Stimulated activated CD8-positive, alpha-beta memory T cell treated with anti-CD3 and anti-CD28 coated beads, Interleukin-15, amount 100 ng/mL, for 4 hours (primary cell): ENCODE data around the gene ZNF76.
A peak's percentile ranks its signal among the peaks of the same experiment; 100 is the strongest.

ENCODE experiments used
- DNase-seq, 2 donors: peaks; one replicate each; pipeline ENCODE4 v3.0.0-alpha.2; 2020; ENCODE audit warnings: low read depth in 2 of 2

ZNF76 gene

GRCh38 chr6:35259194-35259947 lies at the start of gene ZNF76:
Gene ZNF76 (plus strand): TSS chr6:35259735. CDS start chr6:35281152, 21,417 bp downstream.
- DNase-seq: peak; percentile 78 to 82

DNA sequence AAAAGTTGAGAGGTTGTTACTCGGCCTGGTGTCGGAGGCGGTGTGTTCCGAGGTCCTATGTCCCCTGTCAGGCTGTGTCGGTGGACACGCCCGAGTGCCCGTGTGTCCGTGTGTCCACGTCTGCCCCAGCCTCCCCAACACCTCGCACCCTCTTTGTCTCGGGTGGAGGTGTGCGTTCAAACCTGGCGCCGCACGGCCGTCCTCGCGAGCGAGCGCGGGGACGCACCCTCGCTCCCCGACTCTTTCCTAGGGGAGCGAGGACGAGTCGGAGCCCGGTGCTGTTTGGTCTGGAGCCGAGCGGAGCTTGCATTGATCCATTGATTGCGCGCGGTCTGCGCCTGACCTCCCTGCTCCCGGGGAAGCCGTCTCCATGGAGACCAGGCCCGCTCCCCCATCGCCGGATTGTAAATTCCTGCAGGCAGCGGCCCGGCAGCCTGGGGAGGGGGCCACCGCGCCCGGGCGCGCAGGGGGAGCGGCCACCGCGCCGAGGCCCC lies 46.2 kb upstream of the ZNF76 start:
- no peak for DNase-seq

GRCh38 chr6:35213824-35214756 lies 45.4 kb upstream of the ZNF76 start, which contains the start of gene SCUBE3:
Gene SCUBE3 (plus strand): TSS chr6:35213956. CDS start chr6:35214419, 463 bp downstream.
- DNase-seq: no peak

GRCh38 chr6:35214869-35215664 lies 44.5 kb upstream of the ZNF76 start:
- no peak for DNase-seq

DNA sequence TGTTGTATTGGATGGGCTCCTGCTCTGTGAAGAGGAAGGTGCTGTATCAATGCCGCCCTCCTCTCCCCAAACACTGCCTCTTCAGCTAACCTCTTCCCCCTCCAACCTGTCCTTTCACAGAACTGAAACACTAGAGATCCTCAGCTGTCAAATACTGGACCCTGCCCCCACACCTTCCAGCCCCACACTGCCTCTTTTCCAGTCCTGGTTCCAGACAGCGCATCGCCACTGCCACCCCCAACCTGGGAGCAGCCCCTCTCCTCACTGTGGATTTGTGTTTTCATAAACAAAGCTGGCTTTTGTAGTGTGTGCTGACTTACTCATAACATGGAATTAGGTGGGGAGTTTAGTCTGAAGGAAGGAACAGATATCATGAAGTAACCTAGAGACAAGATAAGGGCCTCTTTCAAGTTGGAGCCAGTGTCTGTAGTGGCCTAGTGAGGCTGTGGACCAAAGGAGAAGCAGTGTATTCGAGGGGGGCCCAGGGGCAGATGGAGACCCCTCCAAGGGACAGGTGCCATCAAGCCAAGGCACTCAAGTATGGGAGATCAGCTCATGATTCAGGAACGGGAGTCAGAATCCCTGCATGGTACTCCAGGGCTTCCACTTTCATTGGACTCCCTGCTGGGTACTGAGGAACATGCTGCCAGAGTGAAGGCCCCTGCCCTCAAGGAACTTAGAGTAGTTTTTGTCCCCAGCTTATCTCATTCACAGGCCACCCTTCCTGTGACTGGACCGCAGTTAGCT lies 43.7 kb upstream of the ZNF76 start:
- no peak for DNase-seq

GRCh38 chr6:35216412-35216732 lies 43.2 kb upstream of the ZNF76 start:
- no peak for DNase-seq

DNA sequence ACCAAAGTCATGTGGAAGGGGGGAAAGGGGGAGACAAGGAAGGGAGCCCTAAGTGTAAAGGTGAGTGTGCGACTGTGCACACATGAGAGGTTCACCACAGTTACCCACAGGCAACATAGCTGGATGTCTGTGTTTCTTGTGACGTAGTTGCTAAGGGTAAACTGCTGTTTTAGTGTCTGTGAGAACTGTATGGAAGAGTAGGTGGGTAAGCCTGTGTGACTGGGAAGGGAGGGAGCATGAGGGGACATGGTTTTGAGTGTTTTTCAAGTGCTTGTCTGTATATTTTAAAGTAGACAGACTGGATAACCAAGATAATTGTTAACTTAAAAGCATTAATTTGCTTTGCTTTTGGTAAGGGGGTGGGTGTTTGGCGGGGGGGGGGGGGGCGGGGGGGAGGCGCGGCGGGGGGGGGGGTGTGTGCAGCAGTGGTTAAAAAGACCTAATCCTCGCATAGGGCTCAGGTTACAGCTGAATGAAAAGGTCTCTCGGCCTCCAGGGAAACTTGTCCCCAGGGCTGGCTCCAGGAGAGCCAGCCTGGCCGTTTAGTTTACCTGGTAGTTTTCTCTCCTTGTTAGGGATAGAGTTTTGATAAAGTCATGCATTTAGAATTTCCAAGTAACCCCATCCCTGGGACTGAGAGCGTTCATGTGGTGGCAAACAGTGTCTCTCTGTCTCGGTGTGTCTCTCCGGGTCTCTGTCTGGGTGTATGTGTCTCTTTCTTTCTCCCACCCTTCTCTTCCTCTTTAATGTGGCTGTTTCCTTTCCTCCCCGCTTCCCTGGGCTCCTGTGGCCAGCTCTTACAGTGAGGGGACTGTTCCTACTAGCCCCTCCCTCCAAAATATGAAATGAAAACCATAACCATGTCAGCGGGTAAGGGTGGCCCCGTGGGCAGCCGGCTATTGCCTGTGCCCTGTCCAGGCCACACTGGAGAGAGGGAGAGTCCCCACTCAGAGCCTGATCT lies 42.4 kb upstream of the ZNF76 start:
- no peak for DNase-seq

DNA sequence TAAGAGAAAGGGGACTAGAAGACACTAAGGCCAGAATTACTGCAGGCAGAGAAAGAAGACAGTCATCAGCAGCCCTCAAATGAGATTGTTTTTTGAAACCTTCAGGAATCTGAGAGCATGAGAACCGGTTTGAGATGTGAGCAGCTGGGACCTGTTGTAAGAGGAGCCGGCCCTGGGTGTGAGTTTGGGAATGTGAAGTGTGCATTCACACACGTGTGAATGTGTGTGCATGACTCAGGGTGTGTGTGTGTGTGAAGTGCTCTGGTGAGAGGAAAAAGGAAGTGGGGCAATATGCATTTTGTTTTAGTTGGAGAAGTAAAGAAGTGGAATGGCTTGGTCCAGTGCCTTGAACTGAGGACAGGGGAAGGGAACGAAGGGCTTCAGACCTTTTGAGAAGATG lies 41.5 kb upstream of the ZNF76 start:
- no peak for DNase-seq

GRCh38 chr6:35218456-35218855 lies 41.1 kb upstream of the ZNF76 start:
- no peak for DNase-seq

DNA sequence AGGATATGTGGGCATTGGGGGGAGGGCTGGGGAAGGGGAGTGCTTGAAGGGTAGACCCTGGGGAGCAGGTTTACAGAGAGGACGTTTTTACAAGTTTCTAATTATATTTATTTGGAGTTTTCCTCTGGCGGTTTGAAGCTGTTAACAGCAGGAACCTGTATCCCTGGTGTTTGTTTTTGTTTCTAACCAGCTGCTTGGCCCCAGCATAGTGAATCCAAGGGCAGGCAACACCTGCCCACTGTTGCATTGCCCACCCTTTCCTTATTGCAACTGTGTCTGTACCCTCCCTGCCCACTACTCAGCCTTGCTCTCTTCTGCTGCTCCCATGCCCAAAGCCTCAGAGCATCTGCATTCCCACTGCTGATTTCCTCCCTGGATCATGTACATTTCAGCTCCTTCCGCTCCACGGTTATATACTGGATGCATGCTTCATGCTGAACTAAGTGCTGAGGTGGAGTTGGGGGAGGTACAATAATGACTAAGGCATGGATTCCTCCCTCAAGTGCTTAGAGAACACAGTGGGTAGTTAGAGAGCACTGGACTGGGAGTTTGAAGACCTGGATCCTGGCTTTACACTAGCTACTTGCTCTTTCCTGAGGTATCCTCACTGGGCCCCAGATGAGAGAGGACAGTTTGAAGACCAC lies 39.7 kb upstream of the ZNF76 start:
- no peak for DNase-seq

- no peak for DNase-seq
Measured at GRCh38 chr6:35220711-35221110, 38.8 kb upstream of the ZNF76 start.

GRCh38 chr6:35223396-35223795 lies 36.1 kb upstream of the ZNF76 start:
- DNase-seq: no peak

- DNase-seq: no peak
Measured at GRCh38 chr6:35224720-35225119, 34.8 kb upstream of the ZNF76 start.

DNA sequence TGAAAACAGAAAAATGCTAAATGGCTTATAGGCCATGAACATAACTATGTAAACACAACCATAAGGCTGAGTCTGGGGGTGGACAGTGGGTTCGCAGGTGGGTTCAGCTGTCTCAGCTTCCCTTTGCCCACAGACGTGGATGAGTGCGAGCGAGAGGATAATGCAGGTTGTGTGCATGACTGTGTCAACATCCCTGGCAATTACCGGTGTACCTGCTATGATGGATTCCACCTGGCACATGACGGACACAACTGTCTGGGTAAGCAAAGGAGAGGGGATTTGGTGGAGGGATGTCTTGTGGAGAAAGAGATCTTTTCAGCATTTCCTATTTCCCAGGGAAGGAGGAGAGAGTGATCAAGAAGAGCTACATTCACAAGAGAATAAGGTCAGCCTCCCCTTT lies 31.1 kb upstream of the ZNF76 start:
- no peak for DNase-seq

GRCh38 chr6:35229304-35229703 lies 30.2 kb upstream of the ZNF76 start:
- DNase-seq: no peak

DNA sequence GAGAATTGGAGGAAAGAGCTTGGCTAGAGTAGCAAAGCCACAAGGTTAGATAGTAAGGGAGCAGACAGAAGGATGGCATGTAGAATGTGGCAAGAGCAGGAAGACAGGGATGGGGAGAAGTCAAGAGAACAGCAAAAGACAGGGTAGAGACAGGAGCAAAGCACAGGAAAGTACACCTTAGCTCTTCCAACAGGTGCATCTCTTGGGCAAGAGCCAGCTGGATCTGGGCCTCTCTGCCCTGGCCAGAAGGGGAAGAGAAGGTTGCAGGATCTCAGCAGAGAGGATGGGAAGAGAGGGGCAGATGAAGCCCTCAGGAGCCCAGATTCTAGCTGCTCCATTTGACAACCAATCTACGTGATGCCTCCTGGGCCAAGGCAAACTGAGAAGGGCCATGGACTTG lies 29.0 kb upstream of the ZNF76 start:
- DNase-seq: no peak

DNA sequence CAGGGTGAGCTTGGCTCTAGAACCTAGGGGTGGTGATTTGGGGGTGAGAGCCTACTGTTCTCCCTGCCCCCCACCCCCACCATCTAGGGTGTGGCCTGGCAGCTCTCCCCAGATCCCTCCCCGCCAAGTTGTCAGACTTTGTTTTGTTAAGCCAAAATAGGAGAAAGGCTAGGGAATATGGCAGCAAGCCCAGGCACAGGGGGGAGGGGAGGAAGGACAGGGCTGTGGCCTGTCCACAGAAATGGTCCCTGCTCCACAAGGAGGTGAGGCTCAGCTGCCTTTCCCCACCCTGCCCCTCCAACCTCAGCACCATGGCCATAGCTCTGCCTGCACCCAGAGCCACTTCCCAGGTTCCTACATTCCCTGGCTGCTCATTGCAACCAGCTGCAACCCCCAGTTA lies 28.6 kb upstream of the ZNF76 start:
- no peak for DNase-seq

DNA sequence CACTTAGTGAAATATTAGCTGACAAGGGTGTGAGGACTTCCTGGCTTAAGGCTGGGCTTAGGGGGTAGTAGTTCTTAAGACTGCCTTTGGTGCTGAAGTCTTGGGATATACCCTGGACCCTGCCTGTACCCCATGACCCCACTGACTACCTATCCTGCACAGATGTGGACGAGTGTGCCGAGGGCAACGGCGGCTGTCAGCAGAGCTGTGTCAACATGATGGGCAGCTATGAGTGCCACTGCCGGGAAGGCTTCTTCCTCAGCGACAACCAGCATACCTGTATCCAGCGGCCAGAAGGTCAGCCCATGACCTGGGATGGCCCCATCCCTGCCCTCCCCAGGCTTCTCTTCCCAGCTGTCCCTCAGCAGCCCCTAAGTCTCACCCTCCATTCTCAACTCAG lies 28.0 kb upstream of the ZNF76 start:
- DNase-seq: no peak

DNA sequence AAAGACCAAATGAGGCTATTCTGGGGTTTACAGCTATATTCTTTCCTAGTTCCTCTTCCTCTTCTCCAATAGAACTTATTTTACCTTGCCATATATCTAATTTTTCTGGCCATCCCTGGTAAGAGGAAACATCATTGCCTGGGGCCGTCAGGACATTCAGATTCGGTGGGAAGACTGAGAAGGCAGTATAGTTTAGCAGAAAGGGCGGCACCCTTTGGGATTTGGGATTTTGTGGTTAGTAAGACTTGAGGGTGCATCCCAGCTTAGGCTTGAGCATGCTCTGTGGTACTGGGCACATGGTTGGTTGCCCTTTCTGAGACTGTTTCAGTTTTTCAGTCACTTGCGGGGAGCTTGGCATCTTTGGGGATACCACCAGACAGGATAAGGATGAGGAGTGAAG lies 24.6 kb upstream of the ZNF76 start:
- no peak for DNase-seq

DNA sequence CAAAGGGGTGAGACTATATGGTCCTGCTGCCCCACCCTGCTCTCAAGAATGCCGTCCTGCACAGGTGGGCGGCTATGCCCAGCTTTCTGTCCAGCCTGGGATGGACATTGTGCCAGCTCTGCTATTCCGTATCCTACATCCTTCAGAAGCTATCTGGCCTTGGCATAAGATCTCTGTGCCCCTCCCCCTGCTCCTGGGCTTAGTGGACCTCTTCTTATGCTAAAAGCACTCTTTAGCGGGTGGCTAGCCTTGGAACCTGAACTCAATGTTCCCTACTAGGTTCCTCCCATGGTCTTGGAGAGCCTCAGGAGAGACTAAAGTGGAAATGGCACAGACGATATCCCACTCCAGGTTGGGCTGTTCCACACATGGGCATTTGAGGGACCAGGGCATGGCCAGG lies 23.3 kb upstream of the ZNF76 start:
- DNase-seq: no peak
